Fibroblast of the aortic adventitia (primary cell): ENCODE measurements around the gene MEMO1. TPM values are rescaled to one million over a fixed set of nuclear protein-coding genes. Genes with fewer than 3 reads are reported as not detected.
"Not testable (repeated sequence)": the region's sequence is repeated elsewhere in the genome, so short reads cannot be mapped to it uniquely, and the experiment has no call there.

ENCODE experiments used
- DNase-seq: peaks from one replicate; pipeline ENCODE4 v3.0.0-alpha.2; 2010; ENCODE audit warnings: low read depth
- H3K4me3 ChIP-seq: 2 replicates; pipeline ENCODE4 v1.5.1; 2011; ENCODE audit warnings: low read depth, mild to moderate bottlenecking, control low read depth, low read length, moderate library complexity
- total RNA-seq: library from RNA; depleted of rRNA; stranded (reverse); fragments of >200 nt; gene quantifications from 2 replicates; pipeline ENCODE4 v1.2.3, GENCODE V29; 2012; ENCODE audit warnings: low replicate concordance
- TF ChIP-seq, protein P1 (sequence below): IDR thresholded peaks from 2 replicates; pipeline ENCODE4 v1.5.1; 2011; ENCODE audit warnings: mild to moderate bottlenecking, low read length, control low read depth, inconsistent platforms; ENCODE audit not compliant: insufficient read depth

Gene MEMO1
- total RNA-seq, 1 donor, result 41.2 TPM

DNA sequence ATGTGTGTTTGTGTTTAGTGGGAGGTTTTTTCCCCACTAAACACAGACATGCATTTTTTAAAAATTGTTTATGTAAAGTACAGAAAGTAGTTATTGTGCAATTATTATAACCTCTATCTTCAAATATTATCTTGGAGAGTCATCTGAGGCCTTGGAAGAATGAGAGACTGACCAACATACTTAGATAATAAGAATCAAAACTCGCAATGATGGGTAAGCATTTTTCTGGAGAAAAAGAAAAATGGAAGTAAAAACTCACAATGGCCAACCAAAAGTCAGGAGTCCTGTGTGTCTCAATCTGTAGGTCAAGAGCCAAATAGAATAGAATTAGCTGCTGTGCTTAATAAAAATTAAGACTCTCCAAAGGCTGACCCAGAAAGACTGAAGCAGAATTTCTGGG, 43.0 kb downstream of the MEMO1 start:
- no peak overlapping the region for H3K4me3 ChIP-seq
- TF ChIP-seq, protein P1, sequence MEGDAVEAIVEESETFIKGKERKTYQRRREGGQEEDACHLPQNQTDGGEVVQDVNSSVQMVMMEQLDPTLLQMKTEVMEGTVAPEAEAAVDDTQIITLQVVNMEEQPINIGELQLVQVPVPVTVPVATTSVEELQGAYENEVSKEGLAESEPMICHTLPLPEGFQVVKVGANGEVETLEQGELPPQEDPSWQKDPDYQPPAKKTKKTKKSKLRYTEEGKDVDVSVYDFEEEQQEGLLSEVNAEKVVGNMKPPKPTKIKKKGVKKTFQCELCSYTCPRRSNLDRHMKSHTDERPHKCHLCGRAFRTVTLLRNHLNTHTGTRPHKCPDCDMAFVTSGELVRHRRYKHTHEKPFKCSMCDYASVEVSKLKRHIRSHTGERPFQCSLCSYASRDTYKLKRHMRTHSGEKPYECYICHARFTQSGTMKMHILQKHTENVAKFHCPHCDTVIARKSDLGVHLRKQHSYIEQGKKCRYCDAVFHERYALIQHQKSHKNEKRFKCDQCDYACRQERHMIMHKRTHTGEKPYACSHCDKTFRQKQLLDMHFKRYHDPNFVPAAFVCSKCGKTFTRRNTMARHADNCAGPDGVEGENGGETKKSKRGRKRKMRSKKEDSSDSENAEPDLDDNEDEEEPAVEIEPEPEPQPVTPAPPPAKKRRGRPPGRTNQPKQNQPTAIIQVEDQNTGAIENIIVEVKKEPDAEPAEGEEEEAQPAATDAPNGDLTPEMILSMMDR, result no peak
- peak; percentile 13 for DNase-seq

DNA sequence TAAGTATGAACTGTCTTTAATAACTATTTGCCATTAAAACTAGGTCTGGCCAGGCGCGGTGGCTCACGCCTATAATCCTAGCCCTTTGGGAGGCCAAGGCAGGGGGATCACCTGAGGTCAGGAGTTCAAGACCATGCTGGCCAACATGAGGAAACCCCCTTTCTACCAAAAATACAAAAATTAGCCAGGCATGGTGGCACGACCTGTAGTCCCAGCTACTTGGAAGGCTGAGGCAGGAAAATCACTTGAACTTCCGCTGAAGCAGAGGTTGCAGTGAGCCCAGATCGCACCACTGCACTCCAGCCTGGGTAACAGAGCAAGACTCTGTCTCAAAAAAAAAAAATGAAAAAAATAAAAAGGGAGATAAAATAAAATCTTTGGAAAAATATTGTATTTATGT, 44.4 kb downstream of the MEMO1 start:
- H3K4me3 ChIP-seq, DNase-seq: not testable (repeated sequence)

GRCh38 chr2:31965094-31965493, 45.7 kb downstream of the MEMO1 start:
- DNase-seq, result no peak
- no peak overlapping the region for H3K4me3 ChIP-seq
- TF ChIP-seq, protein P1, result no peak

GRCh38 chr2:31962757-31963361, 47.9 kb downstream of the MEMO1 start:
- TF ChIP-seq, protein P1, result no peak
- DNase-seq, result no peak
- H3K4me3 ChIP-seq, result no peak overlapping the region

GRCh38 chr2:31958140-31958717, 52.6 kb downstream of the MEMO1 start:
- DNase-seq, result no peak
- TF ChIP-seq, protein P1, result no peak
- H3K4me3 ChIP-seq, result no peak overlapping the region

DNA sequence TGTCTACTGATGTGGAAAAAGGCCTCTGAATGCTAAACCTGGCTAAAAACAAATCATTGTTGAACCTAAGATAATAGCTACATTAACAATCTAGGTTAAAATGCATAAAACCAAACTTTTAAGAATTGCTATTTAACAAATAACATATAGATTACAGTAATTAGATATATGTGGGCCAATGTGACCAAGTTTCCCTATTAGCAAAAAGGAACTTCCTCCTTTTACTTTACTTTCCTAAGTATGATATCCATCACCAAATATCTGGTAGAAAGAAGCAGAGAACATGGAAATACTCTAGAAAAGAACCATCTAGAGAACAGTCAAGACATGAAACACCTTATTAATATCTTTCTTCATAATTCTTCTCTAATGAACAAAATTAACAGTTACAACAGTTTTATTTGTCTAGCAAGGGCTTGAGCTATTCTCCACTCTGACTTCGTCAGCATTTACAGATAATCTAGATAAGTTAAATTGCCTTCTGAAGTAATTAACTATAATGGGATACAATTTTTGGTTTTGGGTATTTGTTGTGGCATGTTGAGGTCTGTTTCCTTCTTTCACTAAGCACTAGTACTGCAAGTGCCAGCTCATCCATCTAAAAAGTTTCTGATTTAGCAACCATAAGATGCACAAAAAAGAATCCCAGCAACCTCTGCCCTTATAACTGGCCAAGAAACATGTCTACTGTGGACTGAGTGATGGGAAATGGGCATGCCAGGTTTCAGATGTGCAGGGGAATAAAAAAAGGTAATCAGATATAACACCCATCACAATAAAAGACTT, 53.3 kb downstream of the MEMO1 start:
- DNase-seq, result no peak
- TF ChIP-seq, protein P1, result no peak
- no peak overlapping the region for H3K4me3 ChIP-seq

- not testable (repeated sequence) for H3K4me3 ChIP-seq, DNase-seq
Observed at GRCh38 chr2:31956934-31957333, 53.9 kb downstream of the MEMO1 start.
